ENCODE results near the gene GPX4. TPM values are rescaled to one million over a fixed set of nuclear protein-coding genes. Genes with fewer than 3 reads are reported as not detected.

Gene GPX4
- total RNA-seq, 6 experiments from 2014 or later = 204 to 389 (median 212) TPM

GRCh38 chr19:1073956-1074517 lies 29.8 kb upstream of the GPX4 start:
- peaks cover 0 to 19% of the 10 kb centered on the region in 2 donors for H3K27me3 ChIP-seq
- H3K4me3 ChIP-seq = no peak overlapping the region
- no peaks in the 10 kb centered on the region for H3K36me3 ChIP-seq
- no peak for TF ChIP-seq POLR2A (IDR thresholded peaks at IDR 0.05)
- TF ChIP-seq CTCF (IDR thresholded peaks at IDR 0.05) = no peak
- H3K4me1 ChIP-seq = peaks cover 0 to 15% (median 3%) of the 10 kb centered on the region in 4 donors
- no peaks in the 10 kb centered on the region for H3K9me3 ChIP-seq
- no CpG with 5 or more reads among the region's 28 CpGs for WGBS (ENCODE audit: insufficient coverage, low coverage, low lambda C conversion rate, missing lambda C conversion rate)
- no peak overlapping the region for H3K27ac ChIP-seq
- peak in 2 of 3 donors; percentile 27 to 58 for DNase-seq
- intact Hi-C loops (cut with DNase I) = no loop called here
- no peak for ATAC-seq

- WGBS (ENCODE audit: insufficient coverage, low coverage, low lambda C conversion rate, missing lambda C conversion rate) = 53% methylated on average over 12 of the region's 54 CpGs
- Histone ChIP-seq H3K4me1 (peaks cover 0 to 15% (median 3%) of the 10 kb centered on the region in 4 donors), H3K4me3 (no peak overlapping the region), H3K27ac (peak overlapping the region in 1 of 3 donors; percentile 51), H3K27me3 (peaks cover 0 to 15% of the 10 kb centered on the region in 2 donors), H3K9me3 (no peaks in the 10 kb centered on the region), H3K36me3 (no peaks in the 10 kb centered on the region)
- TF ChIP-seq CTCF (IDR thresholded peaks at IDR 0.05) (no peak), POLR2A (IDR thresholded peaks at IDR 0.05) (no peak)
- intact Hi-C loops (cut with DNase I) = no loop called here
- ATAC-seq = peak; percentile 21 to 59 (median 30)
- DNase-seq = peak; percentile 83 to 90 (median 90)
Measured at GRCh38 chr19:1074544-1075283, 29.1 kb upstream of the GPX4 start.

GRCh38 chr19:1076046-1076386 lies 27.8 kb upstream of the GPX4 start:
- Histone ChIP-seq H3K27ac (peak overlapping the region in 1 of 3 donors; percentile 51), H3K36me3 (no peaks in the 10 kb centered on the region), H3K4me3 (no peak overlapping the region)

GRCh38 chr19:1076951-1077350 lies 26.8 kb upstream of the GPX4 start:
- H3K27ac ChIP-seq = no peak overlapping the region
- no peak for TF ChIP-seq POLR2A (IDR thresholded peaks at IDR 0.05)
- TF ChIP-seq CTCF (IDR thresholded peaks at IDR 0.05) = no peak
- H3K9me3 ChIP-seq = no peaks in the 10 kb centered on the region
- H3K4me3 ChIP-seq = peak overlapping the region in 1 of 3 donors; percentile 11
- intact Hi-C loops (cut with DNase I) = no loop called here
- H3K4me1 ChIP-seq = peaks cover 0 to 21% (median 6%) of the 10 kb centered on the region in 4 donors
- H3K27me3 ChIP-seq = no peaks in the 10 kb centered on the region
- ATAC-seq (peak; percentile 40 to 64 (median 58)), DNase-seq (peak in 2 of 3 donors; percentile 81)
- no peaks in the 10 kb centered on the region for H3K36me3 ChIP-seq
- 30% methylated on average over 13 of the region's 16 CpGs for WGBS (ENCODE audit: insufficient coverage, low coverage, low lambda C conversion rate, missing lambda C conversion rate)

More at GRCh38 chr19:1076046-1076386, 27.8 kb upstream of the GPX4 start:
- no peaks in the 10 kb centered on the region for H3K9me3 ChIP-seq
- TF ChIP-seq POLR2A (IDR thresholded peaks at IDR 0.05) = no peak
- TF ChIP-seq CTCF (IDR thresholded peaks at IDR 0.05) = no peak
- intact Hi-C loops (cut with DNase I) = no loop called here
- 50% methylated on average over 1 of the region's 4 CpGs for WGBS (ENCODE audit: insufficient coverage, low coverage, low lambda C conversion rate, missing lambda C conversion rate)
- DNase-seq (no peak), ATAC-seq (no peak)
- peaks cover 0 to 15% (median 3%) of the 10 kb centered on the region in 4 donors for H3K4me1 ChIP-seq
- peaks cover 0 to 2% of the 10 kb centered on the region in 2 donors for H3K27me3 ChIP-seq
